CD8-positive, alpha-beta memory T cell (primary cell): ENCODE measurements around the gene SCYGR7. TPM values are rescaled to one million over a fixed set of nuclear protein-coding genes. Genes with fewer than 3 reads are reported as not detected.
"Not testable (repeated sequence)": the region's sequence is repeated elsewhere in the genome, so short reads cannot be mapped to it uniquely, and the experiment has no call there.

Experiments used
- CTCF ChIA-PET: fragments of 350-600 bp; sonication (Branson Sonifier 250); formaldehyde crosslinking; loops from one replicate; lab custom pipeline; 2021; ENCODE audit warnings: antibody characterized with exemption; lab: Charles Lee
- POLR2A ChIA-PET: fragments of 350-600 bp; sonication (Branson Sonifier 250); formaldehyde crosslinking; loops from one replicate; lab custom pipeline; 2021; ENCODE audit warnings: antibody characterized with exemption; lab: Charles Lee
- DNase-seq, 5 donors: peaks; one replicate each; pipeline versions ENCODE4 v3.0.0 to v3.0.0-alpha.2; 2020 to 2022; ENCODE audit warnings: mixed read lengths in 1 of 5
- H3K27ac ChIP-seq: one replicate; pipeline ENCODE4 v1.7.0; 2013; ENCODE audit warnings: low read depth, mild to moderate bottlenecking, low read length, moderate library complexity
- H3K27me3 ChIP-seq: 2 replicates; pipeline ENCODE4 v1.7.0; 2013; ENCODE audit warnings: low read length, mild to moderate bottlenecking; ENCODE audit not compliant: insufficient read depth, poor library complexity, severe bottlenecking
- H3K36me3 ChIP-seq: 2 replicates; pipeline ENCODE4 v1.7.0; 2013; ENCODE audit warnings: mild to moderate bottlenecking, low read length, moderate library complexity; ENCODE audit not compliant: insufficient read depth
- H3K4me1 ChIP-seq: 2 replicates; pipeline ENCODE4 v1.7.0; 2013; ENCODE audit warnings: mild to moderate bottlenecking, low read length, moderate library complexity; ENCODE audit not compliant: insufficient read depth
- H3K4me3 ChIP-seq: 2 replicates; pipeline ENCODE4 v1.7.0; 2013; ENCODE audit warnings: mild to moderate bottlenecking, low read length
- H3K9me3 ChIP-seq: 2 replicates; pipeline ENCODE4 v1.7.0; 2013; ENCODE audit warnings: mild to moderate bottlenecking, low read length
- H3K27ac Mint-ChIP-seq, 8 donors: one replicate each; pipeline ENCODE4 v1.8.0; 2020 to 2021; ENCODE audit warnings: mixed read lengths in 8 of 8, mild to moderate bottlenecking in 6 of 8, inconsistent platforms in 3 of 8, moderate library complexity in 3 of 8
- H3K27me3 Mint-ChIP-seq, 2 donors: one replicate each; pipeline ENCODE4 v1.8.0; 2020 to 2021; ENCODE audit warnings: mixed read lengths in 2 of 2, mild to moderate bottlenecking in 1 of 2, moderate library complexity in 1 of 2
- H3K36me3 Mint-ChIP-seq, 3 donors: one replicate each; pipeline ENCODE4 v1.8.0; 2020 to 2021; ENCODE audit warnings: mixed read lengths in 3 of 3, inconsistent platforms in 1 of 3, mild to moderate bottlenecking in 1 of 3
- H3K4me1 Mint-ChIP-seq, 3 donors: one replicate each; pipeline ENCODE4 v1.8.0; 2020 to 2021; ENCODE audit warnings: mixed read lengths in 3 of 3, inconsistent platforms in 1 of 3, mild to moderate bottlenecking in 1 of 3
- H3K4me3 Mint-ChIP-seq, 7 donors: one replicate each; pipeline ENCODE4 v1.8.0; 2020 to 2021; ENCODE audit warnings: mixed read lengths in 7 of 7, mild to moderate bottlenecking in 6 of 7, moderate library complexity in 4 of 7, inconsistent platforms in 2 of 7
- H3K9me3 Mint-ChIP-seq, 5 donors: one replicate each; pipeline ENCODE4 v1.8.0; 2020 to 2022; ENCODE audit warnings: mixed read lengths in 5 of 5, mild to moderate bottlenecking in 3 of 5, moderate library complexity in 2 of 5, inconsistent platforms in 1 of 5
- polyA plus RNA-seq: library from polyadenylated mRNA; unstranded; fragments of 300-500 nt; fragmentation: Illumina TruSeq; gene quantifications from one replicate; pipeline ENCODE4 v1.2.3, GENCODE V29; 2021
- total RNA-seq, 2 experiments: library from RNA; stranded (reverse); gene quantifications; one replicate each; pipeline ENCODE4 v1.2.3, GENCODE V29; 2021

SCYGR7 gene
- total and polyA plus RNA-seq, 3 experiments from 2014 or later = not detected

- Histone ChIP-seq H3K27me3 (no peaks in the 10 kb centered on the region), H3K36me3 (no peaks in the 10 kb centered on the region), H3K27ac (no peak within 1 kb of the TSS), H3K4me1 (no peaks in the 10 kb centered on the region), H3K4me3 (no peak within 1 kb of the TSS), H3K9me3 (no peaks in the 10 kb centered on the region)
- POLR2A ChIA-PET = no interaction called here
- no peaks in the 10 kb centered on the region for H3K4me1 Mint-ChIP-seq
- H3K27ac Mint-ChIP-seq = no peak within 1 kb of the TSS
- no peaks in the 10 kb centered on the region for H3K9me3 Mint-ChIP-seq
- no peaks in the 10 kb centered on the region for H3K36me3 Mint-ChIP-seq
- no peak for DNase-seq
- peaks cover 11 to 43% of the 10 kb centered on the region in 2 donors for H3K27me3 Mint-ChIP-seq
- CTCF ChIA-PET = no interaction called here
- H3K4me3 Mint-ChIP-seq = no peak within 1 kb of the TSS
These were observed 3.6 kb upstream of the SCYGR7 start, which contains the start of gene SCYGR6 for GRCh38 chr2:227724394-227725039. SCYGR6 (minus strand) TSS chr2:227724757; CDS start chr2:227724757, 0 bp downstream.

GRCh38 chr2:227739351-227739750 lies 11.2 kb downstream of the SCYGR7 start:
- no peak overlapping the region for H3K4me3 ChIP-seq
- ChIA-PET POLR2A (no interaction called here), CTCF (no interaction called here)
- H3K27ac Mint-ChIP-seq = no peak overlapping the region
- DNase-seq = no peak
- H3K36me3 ChIP-seq = no peaks in the 10 kb centered on the region
- H3K27me3 Mint-ChIP-seq = peaks cover 3 to 12% of the 10 kb centered on the region in 2 donors
- H3K4me3 Mint-ChIP-seq = no peak overlapping the region
- H3K4me1 ChIP-seq = no peaks in the 10 kb centered on the region
- no peaks in the 10 kb centered on the region for H3K27me3 ChIP-seq
- no peak overlapping the region for H3K27ac ChIP-seq
- H3K9me3 ChIP-seq = no peaks in the 10 kb centered on the region
- no peaks in the 10 kb centered on the region for H3K36me3 Mint-ChIP-seq
- no peaks in the 10 kb centered on the region for H3K4me1 Mint-ChIP-seq
- H3K9me3 Mint-ChIP-seq = no peaks in the 10 kb centered on the region

- H3K27ac ChIP-seq, H3K4me3 ChIP-seq, H3K4me1 ChIP-seq, H3K27me3 ChIP-seq, H3K9me3 Mint-ChIP-seq, H3K4me3 Mint-ChIP-seq, POLR2A ChIA-PET, CTCF ChIA-PET, H3K9me3 ChIP-seq, H3K36me3 ChIP-seq, H3K4me1 Mint-ChIP-seq, H3K36me3 Mint-ChIP-seq, DNase-seq, H3K27ac Mint-ChIP-seq: not testable (repeated sequence)
- peaks cover 3 to 12% of the 10 kb centered on the region in 2 donors for H3K27me3 Mint-ChIP-seq
These were observed 12.6 kb downstream of the SCYGR7 start for GRCh38 chr2:227740705-227741104.

- no peaks in the 10 kb centered on the region for H3K9me3 Mint-ChIP-seq
- H3K27me3 ChIP-seq = no peaks in the 10 kb centered on the region
- no peaks in the 10 kb centered on the region for H3K4me1 Mint-ChIP-seq
- DNase-seq = no peak
- H3K9me3 ChIP-seq = no peaks in the 10 kb centered on the region
- H3K36me3 ChIP-seq = no peaks in the 10 kb centered on the region
- no peak within 1 kb of the TSS for H3K27ac Mint-ChIP-seq
- H3K27me3 Mint-ChIP-seq = peaks cover 3 to 4% of the 10 kb centered on the region in 2 donors
- H3K4me3 ChIP-seq = no peak within 1 kb of the TSS
- H3K4me3 Mint-ChIP-seq = no peak within 1 kb of the TSS
- H3K4me1 ChIP-seq = no peaks in the 10 kb centered on the region
- H3K27ac ChIP-seq = no peak within 1 kb of the TSS
- ChIA-PET CTCF (no interaction called here), POLR2A (no interaction called here)
- H3K36me3 Mint-ChIP-seq = peaks cover 0 to 2% (median 0%) of the 10 kb centered on the region in 3 donors
These were observed 17.5 kb downstream of the SCYGR7 start, which contains the start of gene SCYGR8 for GRCh38 chr2:227745594-227745993. SCYGR8 (plus strand) TSS chr2:227745894; CDS start chr2:227745894, 0 bp downstream.

GRCh38 chr2:227748079-227748478 lies 19.9 kb downstream of the SCYGR7 start:
- DNase-seq = no peak
- H3K4me3 Mint-ChIP-seq = no peak overlapping the region
- POLR2A ChIA-PET = no interaction called here

GRCh38 chr2:227756261-227756660 lies 28.1 kb downstream of the SCYGR7 start:
- H3K4me1 ChIP-seq, H3K9me3 ChIP-seq, POLR2A ChIA-PET, H3K9me3 Mint-ChIP-seq, H3K27ac ChIP-seq, H3K27me3 Mint-ChIP-seq, H3K4me1 Mint-ChIP-seq, H3K4me3 Mint-ChIP-seq, H3K27me3 ChIP-seq, H3K36me3 ChIP-seq, H3K27ac Mint-ChIP-seq, DNase-seq, H3K36me3 Mint-ChIP-seq, H3K4me3 ChIP-seq: not testable (repeated sequence)
- CTCF ChIA-PET = interaction anchor here (1.3 kb wide), 1 partner anchor 10 kb away, joined by 5 read pairs; no protein-coding TSS in a partner anchor

More at GRCh38 chr2:227748079-227748478, 19.9 kb downstream of the SCYGR7 start:
- Mint-ChIP-seq H3K4me1 (no peaks in the 10 kb centered on the region), H3K9me3 (no peaks in the 10 kb centered on the region), H3K27ac (no peak overlapping the region), H3K27me3 (peaks cover 3 to 4% of the 10 kb centered on the region in 2 donors), H3K36me3 (peaks cover 0 to 2% (median 0%) of the 10 kb centered on the region in 3 donors)
- H3K27me3 ChIP-seq = no peaks in the 10 kb centered on the region
- no peaks in the 10 kb centered on the region for H3K36me3 ChIP-seq
- H3K27ac ChIP-seq = no peak overlapping the region
- no peaks in the 10 kb centered on the region for H3K4me1 ChIP-seq
- no peak overlapping the region for H3K4me3 ChIP-seq
- H3K9me3 ChIP-seq = no peaks in the 10 kb centered on the region
- CTCF ChIA-PET = no interaction called here

GRCh38 chr2:227759411-227760118 lies 31.4 kb downstream of the SCYGR7 start:
- Histone ChIP-seq H3K4me1 (no peaks in the 10 kb centered on the region), H3K9me3 (no peaks in the 10 kb centered on the region), H3K27ac (no peak overlapping the region), H3K27me3 (no peaks in the 10 kb centered on the region), H3K4me3 (no peak overlapping the region), H3K36me3 (no peaks in the 10 kb centered on the region)
- Mint-ChIP-seq H3K4me3 (no peak overlapping the region), H3K9me3 (no peaks in the 10 kb centered on the region), H3K27me3 (peaks cover 0 to 4% of the 10 kb centered on the region in 2 donors), H3K36me3 (no peaks in the 10 kb centered on the region), H3K4me1 (no peaks in the 10 kb centered on the region), H3K27ac (peak overlapping the region in 1 of 8 donors; percentile 33)
- ChIA-PET CTCF (no interaction called here), POLR2A (no interaction called here)
- DNase-seq = no peak

- Mint-ChIP-seq H3K36me3 (no peaks in the 10 kb centered on the region), H3K27me3 (peaks cover 0 to 7% of the 10 kb centered on the region in 2 donors), H3K4me1 (peaks cover 0 to 5% (median 2%) of the 10 kb centered on the region in 3 donors), H3K27ac (no peak overlapping the region), H3K9me3 (no peaks in the 10 kb centered on the region), H3K4me3 (no peak overlapping the region)
- H3K27me3 ChIP-seq = no peaks in the 10 kb centered on the region
- no peaks in the 10 kb centered on the region for H3K9me3 ChIP-seq
- no peaks in the 10 kb centered on the region for H3K36me3 ChIP-seq
- ChIA-PET CTCF (interaction anchor here (1.9 kb wide), 1 partner anchor 103 kb away, joined by 5 read pairs; no protein-coding TSS in a partner anchor), POLR2A (no interaction called here)
- no peak overlapping the region for H3K27ac ChIP-seq
- no peaks in the 10 kb centered on the region for H3K4me1 ChIP-seq
- no peak overlapping the region for H3K4me3 ChIP-seq
- DNase-seq = no peak
These were observed 33.8 kb downstream of the SCYGR7 start for GRCh38 chr2:227761740-227762476.
